ENCODE measurements around the gene SLC39A5. TPM values are rescaled to one million over a fixed set of nuclear protein-coding genes. Genes with fewer than 3 reads are reported as not detected.

The SLC39A5 gene
- total and polyA plus RNA-seq, 2 of the 13 experiments (the other 11 are each of a cell fraction or from before 2014, with no cell fraction given): 59.7 to 101 TPM

GRCh38 chr12:56189099-56189917 is 40.5 kb upstream of the SLC39A5 start, which contains the start of gene SMARCC2 (continued):
- 0 out of 2 replicates have a peak, but pooled peaks have one; percentile 38 for TF ChIP-seq ZNF607 (CRISPR knock-in tag; IDR thresholded peaks at IDR 0.05; ENCODE audit: borderline replicate concordance)
- TF ChIP-seq ZNF3 (CRISPR knock-in tag; IDR thresholded peaks at IDR 0.05): no peak
- no peak for TF ChIP-seq NR2F6 (IDR thresholded peaks at IDR 0.05)
- TF ChIP-seq NR2F6 (CRISPR knock-in tag; IDR thresholded peaks at IDR 0.05): peak; percentile 24; the same call in 1 of the 2 replicates
- peak; percentile 89 for TF ChIP-seq ZNF770 (CRISPR knock-in tag; IDR thresholded peaks at IDR 0.05)
- TF ChIP-seq DZIP1 (CRISPR knock-in tag; IDR thresholded peaks at IDR 0.05): 0 out of 2 replicates have a peak, but pooled peaks have one; percentile 17
- TF ChIP-seq NR2C2 (CRISPR knock-in tag; IDR thresholded peaks at IDR 0.05; ENCODE audit: borderline replicate concordance): no peak
- peak; percentile 56; the same call in 1 of the 2 replicates for TF ChIP-seq ZNF160 (CRISPR knock-in tag; IDR thresholded peaks at IDR 0.05)
- peak; percentile 13; the same call in 1 of the 2 replicates for TF ChIP-seq ZFP91 (CRISPR knock-in tag; IDR thresholded peaks at IDR 0.05; ENCODE audit: borderline replicate concordance)
- peak; percentile 49; the same call in 1 of the 2 replicates for TF ChIP-seq POGZ (CRISPR knock-in tag; IDR thresholded peaks at IDR 0.05)
- TF ChIP-seq SIN3A (IDR thresholded peaks at IDR 0.05; ENCODE audit: borderline replicate concordance, low read depth, low read length): peak; percentile 48; the same call in 1 of the 2 replicates
- TF ChIP-seq ZNF572 (CRISPR knock-in tag; IDR thresholded peaks at IDR 0.05): no peak
- TF ChIP-seq ZNF709 (CRISPR knock-in tag; IDR thresholded peaks at IDR 0.05): no peak
- peak; percentile 35; the same call in 1 of the 2 replicates for TF ChIP-seq MED1 (CRISPR knock-in tag; IDR thresholded peaks at IDR 0.05)
- no peak for TF ChIP-seq ZNF530 (CRISPR knock-in tag; IDR thresholded peaks at IDR 0.05; ENCODE audit: low read depth)
- TF ChIP-seq RFX1 (IDR thresholded peaks at IDR 0.05): no peak
- peak; percentile 57; the same call in 1 of the 2 replicates for TF ChIP-seq ARID4A (CRISPR knock-in tag; IDR thresholded peaks at IDR 0.05; ENCODE audit: borderline replicate concordance)

All from HepG2 (cell line).